H9 (cell line): Measurements from ENCODE around the gene TRMT44. TPM values are rescaled to one million over a fixed set of nuclear protein-coding genes. Genes with fewer than 3 reads are reported as not detected.

Experiments
- DNase-seq: peaks from one replicate; pipeline ENCODE4 v3.0.0-alpha.2; 2017
- H2AFZ ChIP-seq: one replicate; pipeline ENCODE4 v1.6.1; 2013; ENCODE audit warnings: mild to moderate bottlenecking, low read length, control low read depth, moderate library complexity
- H2AK5ac ChIP-seq: 2 replicates; pipeline ENCODE4 v1.6.1; 2013; ENCODE audit warnings: low read length, control low read depth, mixed read lengths; ENCODE audit not compliant: insufficient read length
- H2BK120ac ChIP-seq: one replicate; pipeline ENCODE4 v1.6.1; 2013; ENCODE audit warnings: low read depth, mild to moderate bottlenecking, low read length, control low read depth, inconsistent platforms; ENCODE audit not compliant: poor library complexity, severe bottlenecking
- H2BK12ac ChIP-seq: 2 replicates; pipeline ENCODE4 v1.6.1; 2013; ENCODE audit warnings: low read length, control low read depth, mixed read lengths, low read depth; ENCODE audit not compliant: insufficient read length
- H2BK15ac ChIP-seq: 2 replicates; pipeline ENCODE4 v1.6.1; 2013; ENCODE audit warnings: low read depth, low read length, control low read depth
- H2BK20ac ChIP-seq: one replicate; pipeline ENCODE4 v1.6.1; 2013; ENCODE audit warnings: low read depth, mild to moderate bottlenecking, low read length, control low read depth, inconsistent platforms; ENCODE audit not compliant: poor library complexity, severe bottlenecking
- H2BK5ac ChIP-seq: 2 replicates; pipeline ENCODE4 v1.6.1; 2013; ENCODE audit warnings: low read length, control low read depth, mixed read lengths; ENCODE audit not compliant: insufficient read length
- H3K14ac ChIP-seq: 2 replicates; pipeline ENCODE4 v1.6.1; 2013; ENCODE audit warnings: low read length, control low read depth; ENCODE audit not compliant: insufficient read depth
- H3K18ac ChIP-seq: 2 replicates; pipeline ENCODE4 v1.6.1; 2013; ENCODE audit warnings: low read depth, mild to moderate bottlenecking, mixed read lengths, low read length, control low read depth; ENCODE audit not compliant: insufficient read length
- H3K23ac ChIP-seq: 2 replicates; pipeline ENCODE4 v1.6.1; 2013; ENCODE audit warnings: low read length, control low read depth, mixed read lengths, low read depth; ENCODE audit not compliant: insufficient read length
- H3K23me2 ChIP-seq: 2 replicates; pipeline ENCODE4 v1.6.1; 2013; ENCODE audit warnings: low read depth, mild to moderate bottlenecking, mixed read lengths, low read length, control low read depth; ENCODE audit not compliant: insufficient read length, poor library complexity, severe bottlenecking
- H3K27ac ChIP-seq: 2 replicates; pipeline ENCODE4 v1.5.1; 2013; ENCODE audit warnings: low read length, control low read depth, mixed read lengths, low read depth; ENCODE audit not compliant: insufficient read length
- H3K27me3 ChIP-seq: 2 replicates; pipeline ENCODE4 v1.6.1; 2013; ENCODE audit warnings: low read length, control low read depth, inconsistent platforms; ENCODE audit not compliant: insufficient read depth
- H3K4ac ChIP-seq: 2 replicates; pipeline ENCODE4 v1.6.1; 2013; ENCODE audit warnings: low read depth, mild to moderate bottlenecking, control low read depth, inconsistent platforms, low read length, moderate library complexity
- H3K4me1 ChIP-seq: 2 replicates; pipeline ENCODE4 v1.6.1; 2013; ENCODE audit warnings: low read length, control low read depth, inconsistent platforms; ENCODE audit not compliant: insufficient read depth
- H3K4me2 ChIP-seq: 2 replicates; pipeline ENCODE4 v1.6.1; 2013; ENCODE audit warnings: low read length, control low read depth, mixed read lengths; ENCODE audit not compliant: insufficient read length, insufficient read depth
- H3K56ac ChIP-seq: 2 replicates; pipeline ENCODE4 v1.6.1; 2013; ENCODE audit warnings: low read depth, mild to moderate bottlenecking, mixed read lengths, low read length, control low read depth; ENCODE audit not compliant: insufficient read length
- H3K79me1 ChIP-seq: 2 replicates; pipeline ENCODE4 v1.6.1; 2013; ENCODE audit warnings: low read depth, mild to moderate bottlenecking, moderate library complexity, low read length, control low read depth, inconsistent platforms; ENCODE audit not compliant: insufficient read depth, poor library complexity, severe bottlenecking
- H3K79me2 ChIP-seq: 2 replicates; pipeline ENCODE4 v1.6.1; 2013; ENCODE audit warnings: low read length, control low read depth, inconsistent platforms; ENCODE audit not compliant: insufficient read depth
- H3K9ac ChIP-seq: 2 replicates; pipeline ENCODE4 v1.6.1; 2013; ENCODE audit warnings: low read length, control low read depth, mixed read lengths; ENCODE audit not compliant: insufficient read length; ENCODE audit errors: extremely low read depth
- H3K9me3 ChIP-seq: one replicate; pipeline ENCODE4 v1.6.1; 2013; ENCODE audit warnings: low read depth, low read length, inconsistent platforms; ENCODE audit not compliant: control insufficient read depth
- H3T11ph ChIP-seq: one replicate; pipeline ENCODE4 v1.6.1; 2013; ENCODE audit warnings: mild to moderate bottlenecking, low read length, control low read depth, inconsistent platforms
- H4K20me1 ChIP-seq: one replicate; pipeline ENCODE4 v1.6.1; 2013; ENCODE audit not compliant: control insufficient read depth, insufficient read length, insufficient read depth
- H4K5ac ChIP-seq: 2 replicates; pipeline ENCODE4 v1.6.1; 2013; ENCODE audit warnings: low read depth, mild to moderate bottlenecking, mixed read lengths, low read length, control low read depth; ENCODE audit not compliant: insufficient read length
- H4K8ac ChIP-seq: replicated peaks from 2 replicates; pipeline ENCODE4 v1.6.1; 2013; ENCODE audit warnings: low read length, control low read depth, mixed read lengths, low read depth; ENCODE audit not compliant: insufficient read length
- H4K91ac ChIP-seq: 2 replicates; pipeline ENCODE4 v1.6.1; 2013; ENCODE audit warnings: low read depth, mild to moderate bottlenecking, moderate library complexity, mixed read lengths, low read length, control low read depth; ENCODE audit not compliant: insufficient read length
- H3K27ac Mint-ChIP-seq, 3 experiments: 2 replicates in 2 of 3; 3 replicates in 1 of 3; pipeline ENCODE4 v1.8.0; 2020 to 2021; ENCODE audit warnings: mixed read lengths in 3 of 3, mild to moderate bottlenecking in 1 of 3, moderate library complexity in 1 of 3
- H3K27me3 Mint-ChIP-seq: 2 replicates; pipeline ENCODE4 v1.8.0; 2021; ENCODE audit warnings: low read depth, mild to moderate bottlenecking, moderate library complexity, mixed read lengths
- H3K36me3 Mint-ChIP-seq, 3 experiments: 2 replicates in 2 of 3; 3 replicates in 1 of 3; pipeline ENCODE4 v1.8.0; 2020 to 2021; ENCODE audit warnings: low read depth in 3 of 3, mixed read lengths in 3 of 3; ENCODE audit not compliant: insufficient read depth in 1 of 3
- H3K4me1 Mint-ChIP-seq, 2 experiments: 2 replicates each; pipeline ENCODE4 v1.8.0; 2020; ENCODE audit warnings: mixed read lengths in 2 of 2
- H3K4me3 Mint-ChIP-seq, 2 experiments: 2 replicates in 1 of 2; 3 replicates in 1 of 2; pipeline ENCODE4 v1.8.0; 2020 to 2021; ENCODE audit warnings: mild to moderate bottlenecking in 2 of 2, mixed read lengths in 2 of 2, moderate library complexity in 1 of 2
- H3K9me3 Mint-ChIP-seq, 2 experiments: 2 replicates in 1 of 2; 3 replicates in 1 of 2; pipeline ENCODE4 v1.8.0; 2020; ENCODE audit warnings: mild to moderate bottlenecking in 2 of 2, mixed read lengths in 2 of 2, moderate library complexity in 1 of 2
- CTCF ChIP-seq: fragments of 200-600 bp; sonication (generic); conservative IDR thresholded peaks from 3 replicates; pipeline ENCODE4 v1.8.0; 2021; ENCODE audit warnings: antibody characterized with exemption, mild to moderate bottlenecking
- WGBS: extraction: QIAGEN DNeasy Blood & Tissue Kit; methylation state at CpG from one replicate; pipeline ENCODE4 v1.1.7; 2013; ENCODE audit warnings: missing lambda C conversion rate, low lambda C conversion rate, mixed read lengths; ENCODE audit not compliant: insufficient read length; ENCODE audit errors: extremely low coverage; 5-methylcytosine and 5-hydroxymethylcytosine counted together
- total RNA-seq: library from RNA; stranded (reverse); gene quantifications from 2 replicates; pipeline ENCODE4 v1.2.1, GENCODE V29; 2021

The TRMT44 gene
- total RNA-seq, 1 experiment from 2014 or later = 22.8 TPM

- Histone ChIP-seq H3K23me2 (no peaks in the 10 kb centered on the region), H3K79me1 (no peaks in the 10 kb centered on the region), H4K91ac (no peak overlapping the region), H3K14ac (no peak overlapping the region), H3K27ac (no peak overlapping the region), H3K4ac (no peak overlapping the region), H2BK5ac (no peak overlapping the region), H2AFZ (no peak overlapping the region), H3K23ac (no peak overlapping the region), H4K5ac (no peak overlapping the region), H2BK12ac (no peak overlapping the region), H3K18ac (no peak overlapping the region), H4K8ac (no peak overlapping the region), H3T11ph (no peak overlapping the region), H2BK120ac (no peak overlapping the region), H3K56ac (no peak overlapping the region), H3K9me3 (no peaks in the 10 kb centered on the region), H3K4me1 (no peaks in the 10 kb centered on the region; the same call in 1 of the 2 replicates), H2AK5ac (no peak overlapping the region), H2BK20ac (no peak overlapping the region), H3K9ac (no peak overlapping the region), H3K79me2 (no peaks in the 10 kb centered on the region), H3K27me3 (no peaks in the 10 kb centered on the region), H4K20me1 (no peaks in the 10 kb centered on the region), H3K4me2 (no peak overlapping the region), H2BK15ac (no peak overlapping the region)
- H3K4me1 Mint-ChIP-seq = peaks cover 36 to 47% of the 10 kb centered on the region in 2 experiments
- H3K27ac Mint-ChIP-seq = no peak overlapping the region; a peak in 1 of 7 replicates
- H3K9me3 Mint-ChIP-seq = peaks cover 14 to 15% of the 10 kb centered on the region in 2 experiments
- WGBS = no CpG with 5 or more reads among the region's 5 CpGs
- TF ChIP-seq CTCF = no peak
- DNase-seq = no peak
- H3K27me3 Mint-ChIP-seq = no peaks in the 10 kb centered on the region
- H3K36me3 Mint-ChIP-seq = peaks cover 6 to 11% (median 9%) of the 10 kb centered on the region in 3 experiments
- no peak overlapping the region for H3K4me3 Mint-ChIP-seq
These were observed 4.9 kb upstream of the TRMT44 start for GRCh38 chr4:8435656-8436121.
